Suprapubic skin (tissue), 3 donors: Measurements from ENCODE around the gene GNAI2.

ENCODE experiments used
- CTCF ChIP-seq, 2 donors: fragments of 200-600 bp in 1 of 2; fragments of 450-650 bp in 1 of 2; sonication (generic) in 1 of 2; IDR thresholded peaks; one replicate each; pipeline ENCODE4 v1.5.1; 2016 to 2019; ENCODE audit warnings: antibody characterized with exemption in 2 of 2, mild to moderate bottlenecking in 1 of 2, moderate library complexity in 1 of 2
- POLR2A ChIP-seq, 2 donors: fragments of 450-650 bp; IDR thresholded peaks; one replicate each; pipeline ENCODE4 v1.6.1; 2017; ENCODE audit warnings: antibody characterized with exemption in 2 of 2, mild to moderate bottlenecking in 2 of 2, moderate library complexity in 2 of 2

GRCh38 chr3:50274371-50275104, 38.5 kb downstream of the GNAI2 start:
- TF ChIP-seq POLR2A (IDR thresholded peaks at IDR 0.05) = no peak
- TF ChIP-seq CTCF (IDR thresholded peaks at IDR 0.05) = peak; percentile 43 to 78
